GM18907 (cell line): ENCODE measurements around the gene DDX1.

ENCODE experiments used
- ATAC-seq: cut with Tn5 transposase; IDR thresholded peaks from one replicate; pipeline ENCODE4 v1.9.1; 2021; ENCODE audit warnings: mild to moderate bottlenecking, moderate library complexity; ENCODE audit not compliant: unreplicated experiment

Gene DDX1

GRCh38 chr2:15658911-15659310 is 67.2 kb downstream of the DDX1 start:
- no peak for ATAC-seq

DNA sequence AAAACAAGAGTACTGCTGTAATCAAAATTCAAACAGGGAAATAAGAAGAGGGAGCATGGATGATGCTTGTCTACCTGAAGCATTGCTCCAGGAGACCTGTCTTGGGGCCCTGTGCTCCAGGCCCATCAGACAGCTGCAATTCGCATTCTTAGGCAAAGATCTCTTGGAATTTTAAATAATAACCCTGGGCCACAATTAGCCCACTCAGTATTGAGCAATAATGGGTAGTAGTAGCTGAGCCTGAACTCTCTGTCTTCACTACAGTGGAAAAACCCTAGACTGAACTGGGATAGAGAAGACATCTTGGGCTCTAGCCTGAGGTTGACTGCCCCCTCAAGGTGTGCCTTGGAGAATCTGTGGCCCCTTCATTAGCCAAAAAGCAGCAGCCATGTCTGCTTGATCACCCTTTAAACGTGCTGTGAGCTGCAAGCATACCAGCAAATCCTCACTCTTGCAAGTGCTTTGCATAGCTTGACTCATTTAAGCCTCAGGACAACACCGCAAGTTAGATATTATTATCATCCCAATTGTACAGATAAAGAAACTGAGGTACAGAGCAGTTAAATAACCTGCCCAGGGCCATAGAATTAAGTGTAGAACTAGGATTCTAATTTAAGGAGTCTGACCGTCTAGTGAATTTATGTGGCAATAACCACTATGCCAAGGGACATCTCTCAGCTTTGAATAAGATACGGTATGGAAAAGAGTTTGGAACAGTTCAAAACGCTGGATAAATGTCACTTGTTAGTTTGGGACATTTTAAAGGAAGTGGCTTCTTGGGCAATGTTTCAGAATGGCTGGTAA is 69.0 kb downstream of the DDX1 start:
- no peak for ATAC-seq

DNA sequence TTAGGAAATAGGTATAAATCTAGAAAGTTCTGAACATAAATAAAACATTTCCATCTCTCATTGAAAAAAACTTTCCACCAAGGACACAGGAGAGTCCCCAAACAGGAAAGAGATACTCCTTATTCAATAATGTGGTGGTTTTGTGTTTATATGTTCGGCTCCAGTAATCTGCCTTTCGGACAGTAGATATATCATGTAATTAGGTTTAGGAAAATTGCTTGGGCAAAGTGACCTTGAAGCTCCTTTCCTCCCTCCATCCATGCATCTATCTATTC is 69.6 kb downstream of the DDX1 start:
- ATAC-seq: no peak

GRCh38 chr2:15662026-15662425 is 70.4 kb downstream of the DDX1 start:
- ATAC-seq: no peak

DNA sequence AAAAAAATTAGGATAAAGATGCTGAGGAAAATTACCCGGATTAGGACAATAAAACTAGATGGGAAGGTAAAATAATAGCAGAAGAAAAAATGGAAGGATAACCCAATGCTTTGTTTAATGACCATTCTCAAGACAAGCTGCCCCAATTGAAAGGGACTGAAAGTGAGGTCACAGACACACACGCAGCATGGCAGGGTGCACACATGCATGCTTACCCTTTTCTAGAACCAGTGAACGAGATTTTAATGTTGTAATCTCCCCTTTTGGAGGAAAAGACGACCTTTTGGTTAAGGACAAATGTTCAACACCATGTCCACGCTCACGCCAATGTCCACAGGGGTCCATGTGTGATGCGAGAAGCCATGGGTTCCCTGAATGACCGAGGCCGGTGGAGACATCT is 70.9 kb downstream of the DDX1 start:
- no peak for ATAC-seq

DNA sequence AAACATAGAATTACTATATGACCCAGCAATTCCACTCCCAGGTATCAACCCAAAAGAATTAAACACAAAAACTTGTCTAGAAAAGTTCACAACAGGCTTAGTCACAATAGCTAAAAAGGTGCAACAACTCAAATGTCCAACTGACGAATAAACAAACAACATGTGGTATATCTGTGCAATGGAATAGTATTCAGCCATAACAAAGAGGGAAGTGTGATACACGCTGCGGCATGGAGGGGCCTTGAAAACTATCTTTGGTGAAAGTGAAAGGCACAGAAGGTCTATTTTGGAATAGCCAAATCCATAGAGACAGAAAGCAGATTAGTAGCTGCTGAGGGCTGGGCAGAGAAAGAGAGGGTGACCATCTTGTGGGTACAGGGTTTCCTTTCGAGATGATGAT is 72.1 kb downstream of the DDX1 start:
- no peak for ATAC-seq

DNA sequence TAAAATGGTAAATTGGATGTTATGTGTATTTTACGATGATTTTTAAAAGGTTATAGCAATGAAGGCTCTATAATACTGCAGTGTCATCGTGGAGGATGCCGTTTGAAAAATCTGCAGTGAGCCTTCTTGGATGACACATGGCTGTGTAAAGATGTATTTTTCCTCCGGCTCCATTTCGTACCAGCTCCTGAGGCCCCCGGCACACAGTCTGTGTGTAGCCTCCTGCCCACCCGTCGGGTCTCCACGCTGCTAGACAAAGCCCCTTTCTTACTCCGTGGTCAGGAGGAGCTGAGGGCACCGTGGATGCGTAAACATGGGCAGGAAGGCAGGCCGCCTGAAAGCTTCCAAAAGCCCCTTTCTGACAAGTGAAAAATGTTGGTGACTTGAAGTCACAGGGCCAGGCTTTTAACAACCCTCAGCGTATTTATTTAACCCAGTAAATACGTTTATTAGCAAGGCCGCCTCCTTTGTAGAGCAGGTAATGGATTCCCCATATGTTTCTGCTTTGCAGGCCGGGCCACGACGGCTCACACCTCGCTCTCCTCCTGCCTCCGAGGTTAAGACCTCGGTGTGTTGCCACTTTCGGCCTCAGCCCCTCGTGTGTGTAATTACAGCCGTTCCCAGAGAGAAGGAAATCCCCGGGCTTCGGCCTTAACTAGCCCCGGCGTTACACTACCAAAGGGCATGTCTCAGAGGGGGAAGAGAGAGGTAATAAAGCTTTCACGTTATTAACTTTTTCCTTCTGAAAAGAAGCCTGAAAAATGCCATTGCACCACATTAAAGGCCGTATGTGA is 72.8 kb downstream of the DDX1 start:
- no peak for ATAC-seq

DNA sequence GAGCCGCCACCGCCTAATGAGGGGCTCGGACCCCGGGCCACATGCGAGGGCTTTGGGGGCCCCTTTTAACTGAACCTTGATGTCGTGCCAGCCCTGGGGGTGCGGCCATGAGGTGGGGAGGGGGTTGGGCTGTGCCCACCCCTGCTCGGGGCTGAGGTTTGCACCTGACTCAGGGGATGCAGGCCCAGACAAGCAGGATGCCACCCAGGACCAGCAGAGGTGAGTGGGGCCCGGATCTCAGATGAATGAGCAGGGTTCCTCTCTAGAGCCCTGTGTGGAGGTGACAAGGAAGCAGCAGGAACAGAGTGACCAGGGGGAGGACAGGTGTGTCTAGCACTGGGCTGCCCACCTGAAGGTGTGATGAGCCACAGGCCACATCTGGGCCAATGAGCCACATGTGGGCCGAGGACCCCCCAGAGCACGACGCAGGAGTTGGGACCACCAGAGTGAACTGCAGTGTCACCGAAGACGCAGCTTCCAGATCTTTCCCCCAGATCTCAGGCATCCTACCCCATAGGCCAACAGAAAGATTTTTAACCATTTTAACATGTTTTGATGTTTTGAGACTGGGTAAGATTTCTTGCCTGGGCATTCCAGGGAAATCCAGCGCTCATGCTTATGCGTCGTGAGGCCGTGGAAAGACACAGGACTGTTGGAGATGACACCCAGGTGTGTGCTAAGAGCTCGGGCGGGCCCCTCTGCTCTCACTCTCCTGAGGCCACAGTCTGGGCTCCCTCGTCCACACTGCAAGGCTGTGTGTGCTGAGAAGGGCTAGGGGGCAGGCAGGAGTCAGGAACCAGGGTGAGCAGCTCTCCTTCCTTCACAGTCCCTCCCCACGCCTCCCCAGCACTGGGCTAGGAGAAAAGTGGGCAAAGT is 73.6 kb downstream of the DDX1 start:
- no peak for ATAC-seq

- ATAC-seq: no peak
These were observed 74.3 kb downstream of the DDX1 start for GRCh38 chr2:15665943-15666460.

DNA sequence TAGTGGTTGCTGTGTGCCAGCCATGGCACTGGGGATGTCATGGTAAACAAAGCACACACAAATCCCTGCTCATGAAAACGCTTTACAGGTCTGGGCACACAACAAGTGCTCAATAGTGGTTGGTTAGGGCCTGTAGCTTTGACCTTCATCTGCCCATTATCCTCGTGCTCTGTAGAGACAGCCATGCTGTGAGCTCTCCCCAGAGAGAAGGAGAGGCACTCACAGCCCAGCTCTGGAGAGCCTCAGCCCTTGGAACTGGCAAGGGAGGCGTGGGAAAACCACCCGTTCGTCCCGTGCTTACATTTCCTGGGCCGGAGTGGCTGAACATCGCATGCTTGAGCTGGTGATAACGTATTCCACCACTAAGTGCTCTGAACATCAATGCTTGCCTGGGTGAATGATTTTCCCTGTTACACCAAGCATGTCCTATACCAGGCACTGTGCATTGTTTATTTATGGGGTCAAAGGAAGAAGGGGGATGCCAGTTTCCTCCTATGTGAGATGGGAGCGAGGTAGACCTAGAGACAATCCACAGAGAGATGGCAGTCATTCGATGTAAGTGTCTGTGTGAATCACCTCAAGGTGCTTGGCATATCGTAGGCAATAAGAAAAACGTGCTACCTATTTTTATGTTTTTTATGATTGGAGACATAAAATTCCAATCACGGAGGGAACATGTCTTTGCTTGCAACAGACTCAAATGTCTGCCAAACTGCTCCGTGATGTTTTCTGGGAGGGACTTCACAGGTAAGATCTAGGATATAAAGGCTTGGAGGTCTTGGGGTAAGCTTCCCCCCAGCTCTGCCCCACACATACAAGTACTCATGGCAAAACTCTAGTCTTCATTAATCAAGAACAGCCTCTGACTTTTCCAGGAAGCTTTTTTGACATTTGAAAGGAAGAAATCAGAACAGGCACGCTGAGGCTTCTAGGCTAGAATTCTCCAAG is 75.5 kb downstream of the DDX1 start:
- ATAC-seq: no peak

GRCh38 chr2:15667809-15668556 is 76.3 kb downstream of the DDX1 start:
- no peak for ATAC-seq

DNA sequence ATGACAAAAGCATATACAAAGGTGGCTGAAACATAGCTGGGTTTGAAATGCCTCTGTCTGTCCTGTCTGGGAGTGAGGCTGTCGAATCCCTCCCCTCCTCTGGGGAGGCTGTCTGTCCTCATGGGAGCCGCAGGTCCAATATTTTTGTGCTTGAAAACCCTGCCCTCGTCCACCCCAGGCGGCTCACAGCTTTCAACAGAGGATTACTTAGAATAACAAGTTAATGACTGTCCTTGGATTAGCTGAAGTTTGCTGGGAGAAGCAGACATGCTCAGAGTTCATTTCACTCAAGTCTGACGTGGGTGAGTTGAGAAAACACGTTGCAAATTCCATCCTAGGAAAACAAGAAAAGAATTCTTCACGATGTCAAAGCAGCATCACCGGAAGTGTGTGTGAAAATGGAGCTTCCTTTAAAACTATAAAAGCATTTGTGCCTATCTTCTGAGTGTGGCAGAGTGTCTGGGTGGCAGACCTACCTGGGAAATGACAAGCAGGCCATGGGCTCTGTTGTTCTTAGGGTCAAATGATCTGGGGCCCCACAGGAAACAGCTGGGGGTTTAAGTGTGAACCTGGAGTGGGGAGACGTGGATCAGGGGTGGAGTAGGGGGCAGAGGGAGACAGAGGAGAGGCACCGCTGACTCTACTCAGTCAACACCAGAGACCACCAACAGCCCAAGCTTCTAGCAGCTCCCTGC is 77.1 kb downstream of the DDX1 start:
- no peak for ATAC-seq

DNA sequence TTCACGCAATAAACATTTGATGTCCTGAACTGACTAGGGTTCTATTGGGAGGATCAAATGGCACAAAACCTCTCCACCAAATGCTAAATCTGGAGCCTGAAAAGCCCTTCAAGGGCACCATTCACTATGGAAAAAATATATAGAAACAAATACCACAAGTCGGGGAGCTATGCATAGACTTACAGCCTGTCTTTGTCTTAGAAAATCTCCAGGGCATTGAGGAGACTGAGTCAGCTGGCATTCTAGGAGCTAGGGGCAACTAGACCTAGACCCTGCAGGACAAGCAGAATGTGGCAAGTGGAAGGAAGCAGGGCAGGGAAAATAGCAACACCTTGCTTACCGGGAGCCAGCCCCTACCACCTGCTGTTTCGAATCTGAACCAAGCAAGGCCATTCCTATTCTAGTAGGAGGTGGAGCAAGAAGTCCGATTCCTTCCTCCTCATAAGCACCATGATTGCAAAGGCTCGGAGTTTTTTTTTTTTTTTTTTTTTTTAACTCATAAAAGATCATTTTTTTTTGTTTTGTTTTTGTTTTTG is 77.8 kb downstream of the DDX1 start:
- ATAC-seq: no peak

DNA sequence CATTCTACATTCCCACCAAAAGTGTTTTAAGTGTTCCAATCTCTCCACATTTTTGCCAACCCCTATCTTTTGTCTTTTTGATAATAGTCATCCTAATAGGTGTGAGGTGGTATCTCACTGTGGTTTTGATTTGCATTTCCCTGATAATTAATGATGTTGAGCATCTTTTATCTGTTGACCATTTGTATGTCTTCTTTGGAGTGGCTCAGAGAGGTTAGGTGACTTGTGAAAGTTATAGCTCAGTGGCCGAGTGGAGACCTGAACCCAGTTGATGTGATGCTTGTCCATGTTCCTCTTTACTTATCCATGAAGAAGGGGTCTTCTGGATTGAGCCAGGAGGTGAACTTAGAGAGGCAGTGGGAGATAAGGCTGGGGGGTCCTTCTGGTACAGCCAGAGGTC is 78.8 kb downstream of the DDX1 start:
- no peak for ATAC-seq

- no peak for ATAC-seq
These were observed 79.3 kb downstream of the DDX1 start for GRCh38 chr2:15670981-15671380.

DNA sequence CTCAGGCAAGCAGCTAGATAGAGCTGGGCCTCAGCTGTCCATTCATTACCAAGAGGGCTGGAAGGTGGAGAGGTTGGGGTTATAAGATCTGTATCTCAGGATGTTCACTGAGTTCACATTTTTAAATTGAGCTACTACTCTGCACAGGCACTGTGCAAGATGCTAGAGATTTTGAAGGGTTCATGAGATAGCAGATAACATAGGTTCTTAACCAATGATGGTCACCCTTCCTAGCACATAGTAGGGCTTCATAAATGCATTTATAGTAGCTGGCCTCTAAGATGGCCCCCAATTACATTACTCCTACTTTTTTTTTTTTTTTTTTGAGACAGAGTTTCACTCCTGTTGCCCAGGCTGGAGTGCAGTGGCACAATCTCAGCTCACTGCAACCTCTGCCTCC is 79.7 kb downstream of the DDX1 start:
- ATAC-seq: no peak

- no peak for ATAC-seq
These were observed 80.5 kb downstream of the DDX1 start for GRCh38 chr2:15671842-15672815.
